Mononuclear cell (primary cell): Measurements from ENCODE around the gene ANXA8L1. TPM values are rescaled to one million over a fixed set of nuclear protein-coding genes. Genes with fewer than 3 reads are reported as not detected.

Experiments
- total RNA-seq: library from RNA; depleted of rRNA; stranded (reverse); fragments of >200 nt; gene quantifications from one replicate; pipeline ENCODE4 v1.2.3, GENCODE V29; 2012

ANXA8L1 gene
- total RNA-seq, 1 donor = 0.21 TPM

Other genes with a start within 250 kb of the ANXA8L1 start
- gene ANTXRL, start 88.8 kb upstream of the ANXA8L1 start, total RNA-seq = not detected
- not detected for gene NPY4R, start 90.2 kb downstream of the ANXA8L1 start, total RNA-seq
- gene GPRIN2, start 180.9 kb downstream of the ANXA8L1 start, total RNA-seq = not detected
- 0.10 TPM for gene SYT15, start 203.4 kb downstream of the ANXA8L1 start, total RNA-seq